Measurements from ENCODE around the gene CPN1.

Gene CPN1

DNA sequence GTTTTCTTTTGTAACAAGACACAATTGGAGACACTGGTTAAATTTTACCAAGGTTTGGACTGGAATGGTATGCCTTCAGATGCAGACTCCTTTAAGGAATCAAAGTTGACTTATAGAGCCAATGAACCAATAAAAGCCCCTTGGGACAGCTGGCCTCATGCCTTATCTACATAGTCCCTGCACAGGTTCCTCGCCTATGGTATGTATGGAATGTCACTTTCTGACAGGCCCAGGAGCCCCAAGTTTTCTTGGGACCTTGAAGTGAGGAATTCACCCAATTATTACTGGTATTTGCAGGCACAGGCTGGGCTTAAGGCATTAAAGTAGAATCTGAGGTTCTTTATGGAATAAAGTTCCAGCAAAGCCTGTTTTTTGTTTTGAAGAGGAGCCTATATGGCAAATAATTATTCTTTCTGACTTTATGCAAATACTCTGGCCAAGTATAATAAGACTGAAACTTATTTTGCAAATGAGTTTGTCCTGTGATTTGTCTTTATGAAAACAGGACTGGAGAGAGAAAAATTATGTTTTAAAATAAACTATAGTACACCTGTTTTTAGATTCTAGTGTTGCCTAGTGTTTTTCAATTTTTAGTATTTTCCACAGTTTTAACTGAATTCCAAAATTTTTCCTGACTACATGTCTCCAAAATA, 47.8 kb downstream of the CPN1 start:
- TF ChIP-seq, protein P1, sequence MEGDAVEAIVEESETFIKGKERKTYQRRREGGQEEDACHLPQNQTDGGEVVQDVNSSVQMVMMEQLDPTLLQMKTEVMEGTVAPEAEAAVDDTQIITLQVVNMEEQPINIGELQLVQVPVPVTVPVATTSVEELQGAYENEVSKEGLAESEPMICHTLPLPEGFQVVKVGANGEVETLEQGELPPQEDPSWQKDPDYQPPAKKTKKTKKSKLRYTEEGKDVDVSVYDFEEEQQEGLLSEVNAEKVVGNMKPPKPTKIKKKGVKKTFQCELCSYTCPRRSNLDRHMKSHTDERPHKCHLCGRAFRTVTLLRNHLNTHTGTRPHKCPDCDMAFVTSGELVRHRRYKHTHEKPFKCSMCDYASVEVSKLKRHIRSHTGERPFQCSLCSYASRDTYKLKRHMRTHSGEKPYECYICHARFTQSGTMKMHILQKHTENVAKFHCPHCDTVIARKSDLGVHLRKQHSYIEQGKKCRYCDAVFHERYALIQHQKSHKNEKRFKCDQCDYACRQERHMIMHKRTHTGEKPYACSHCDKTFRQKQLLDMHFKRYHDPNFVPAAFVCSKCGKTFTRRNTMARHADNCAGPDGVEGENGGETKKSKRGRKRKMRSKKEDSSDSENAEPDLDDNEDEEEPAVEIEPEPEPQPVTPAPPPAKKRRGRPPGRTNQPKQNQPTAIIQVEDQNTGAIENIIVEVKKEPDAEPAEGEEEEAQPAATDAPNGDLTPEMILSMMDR (IDR thresholded peaks at IDR 0.05; ENCODE audit: low read depth, low read length) = no peak
- in situ Hi-C loops (cut with HindIII; ENCODE audit: low sequenced_read_pairs) = no loop called here
- no peak for DNase-seq (ENCODE audit: low read depth, low spot score)
- H3K4me3 ChIP-seq (ENCODE audit: low read depth, low read length) = no peak overlapping the region

DNA sequence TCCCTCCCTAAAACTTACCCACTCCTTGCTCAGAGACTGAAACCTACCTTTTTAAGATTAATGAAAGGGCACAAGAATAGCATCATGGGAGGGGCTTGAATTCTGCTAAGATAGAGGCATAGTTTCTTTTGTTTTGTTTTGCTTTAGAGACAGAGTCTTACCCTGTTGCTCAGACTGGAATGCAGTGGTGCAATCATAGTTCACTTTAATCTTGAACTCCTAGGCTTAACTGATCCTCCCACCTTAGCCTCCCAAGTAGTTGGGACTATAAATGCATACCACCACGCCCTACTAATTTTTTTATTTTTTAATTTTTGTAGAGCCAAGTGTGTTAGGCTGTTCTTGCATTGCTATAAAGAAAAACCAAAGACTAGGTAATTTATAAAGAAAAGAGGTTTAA, 54.3 kb downstream of the CPN1 start:
- in situ Hi-C loops (cut with HindIII; ENCODE audit: low sequenced_read_pairs) = no loop called here
- no peak overlapping the region for H3K4me3 ChIP-seq (ENCODE audit: low read depth, low read length)
- TF ChIP-seq, protein P1 (IDR thresholded peaks at IDR 0.05; ENCODE audit: low read depth, low read length) = no peak
- DNase-seq (ENCODE audit: low read depth, low spot score) = no peak

DNA sequence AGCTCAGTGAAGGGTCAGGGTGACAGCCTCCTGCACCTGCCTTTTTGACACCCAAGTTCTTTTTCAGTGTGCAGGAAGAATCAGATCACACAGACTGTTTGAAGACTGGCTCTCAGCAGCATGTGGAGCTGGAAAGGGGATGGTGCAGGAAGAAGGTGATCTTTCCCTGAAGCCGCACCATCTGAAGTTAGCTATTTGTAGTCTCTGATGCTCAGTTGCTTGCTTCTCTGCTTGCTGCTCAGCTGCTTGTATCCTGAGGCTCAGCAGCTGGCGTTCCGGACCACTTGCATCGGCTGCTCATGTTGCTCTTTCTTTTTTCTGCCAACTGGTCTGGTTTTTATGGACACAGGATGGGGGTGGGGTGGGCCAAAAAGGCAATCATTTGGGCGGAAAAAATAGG, 56.1 kb downstream of the CPN1 start:
- DNase-seq (ENCODE audit: low read depth, low spot score) = no peak
- no peak overlapping the region for H3K4me3 ChIP-seq (ENCODE audit: low read depth, low read length)
- in situ Hi-C loops (cut with HindIII; ENCODE audit: low sequenced_read_pairs) = no loop called here
- TF ChIP-seq, protein P1 (IDR thresholded peaks at IDR 0.05; ENCODE audit: low read depth, low read length) = no peak

DNA sequence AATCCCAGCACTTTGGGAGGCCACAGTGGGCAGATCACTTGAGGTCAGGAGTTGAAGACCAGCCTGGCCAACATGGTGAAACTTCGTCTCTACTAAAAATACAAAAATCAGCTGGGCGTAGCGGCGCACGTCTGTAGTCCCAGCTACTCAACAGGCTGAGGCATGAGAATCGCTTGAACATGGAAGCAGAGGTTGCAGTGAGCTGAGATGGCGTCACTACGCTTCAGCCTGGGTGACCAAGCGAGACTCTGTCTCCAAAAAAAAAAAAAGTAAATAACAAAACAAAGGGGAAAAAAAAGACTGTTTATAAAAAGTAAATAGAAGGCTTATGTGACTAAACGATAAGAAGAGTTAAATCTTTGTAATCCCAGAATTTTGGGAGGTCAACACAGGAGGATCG, 56.9 kb downstream of the CPN1 start:
- in situ Hi-C loops (cut with HindIII; ENCODE audit: low sequenced_read_pairs) = no loop called here
- H3K4me3 ChIP-seq (ENCODE audit: low read depth, low read length) = no peak overlapping the region
- TF ChIP-seq, protein P1 (IDR thresholded peaks at IDR 0.05; ENCODE audit: low read depth, low read length) = no peak
- DNase-seq (ENCODE audit: low read depth, low spot score) = no peak

DNA sequence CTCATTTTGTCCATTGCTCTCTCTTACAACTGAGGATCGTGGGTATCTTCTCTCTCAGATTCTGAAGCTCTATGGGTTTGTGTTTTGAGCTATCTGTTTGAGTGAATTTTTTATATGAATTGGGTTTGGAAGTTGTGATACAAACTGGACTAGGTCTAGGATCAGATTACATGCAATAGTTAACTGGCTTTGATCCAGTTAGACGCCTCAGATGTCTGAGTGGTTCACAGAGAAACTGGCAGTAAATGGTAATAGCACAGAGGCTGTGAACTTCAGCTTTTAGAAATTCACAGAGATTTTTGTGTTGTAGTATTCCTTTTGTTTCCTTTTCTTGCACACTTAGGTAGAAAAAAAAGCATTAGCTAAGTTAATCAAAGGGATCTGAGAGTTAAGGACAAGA, 59.3 kb downstream of the CPN1 start:
- TF ChIP-seq, protein P1 (IDR thresholded peaks at IDR 0.05; ENCODE audit: low read depth, low read length) = no peak
- no peak overlapping the region for H3K4me3 ChIP-seq (ENCODE audit: low read depth, low read length)
- in situ Hi-C loops (cut with HindIII; ENCODE audit: low sequenced_read_pairs) = no loop called here
- peak; percentile 60 for DNase-seq (ENCODE audit: low read depth, low spot score)

DNA sequence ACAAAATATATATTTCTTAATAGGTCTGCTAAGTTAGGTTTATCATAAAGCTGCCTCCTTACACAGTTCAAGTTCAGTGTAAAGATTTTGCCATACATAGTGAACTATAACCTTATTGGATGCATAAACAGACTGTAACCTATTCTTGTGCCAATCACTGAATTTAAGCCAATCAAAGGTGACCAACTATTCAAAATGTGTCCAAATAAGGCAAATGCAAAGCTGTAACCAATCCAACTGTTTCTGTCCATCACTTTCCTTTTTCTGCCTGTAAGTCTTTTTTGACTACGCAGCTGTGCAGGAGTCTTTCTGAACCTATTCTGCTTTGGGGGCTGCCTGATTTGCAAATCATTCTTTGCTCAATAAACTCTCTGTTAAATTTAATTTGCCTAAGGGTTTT, 60.3 kb downstream of the CPN1 start:
- H3K4me3 ChIP-seq (ENCODE audit: low read depth, low read length) = no peak overlapping the region
- TF ChIP-seq, protein P1 (IDR thresholded peaks at IDR 0.05; ENCODE audit: low read depth, low read length) = no peak
- no peak for DNase-seq (ENCODE audit: low read depth, low spot score)
- in situ Hi-C loops (cut with HindIII; ENCODE audit: low sequenced_read_pairs) = no loop called here

DNA sequence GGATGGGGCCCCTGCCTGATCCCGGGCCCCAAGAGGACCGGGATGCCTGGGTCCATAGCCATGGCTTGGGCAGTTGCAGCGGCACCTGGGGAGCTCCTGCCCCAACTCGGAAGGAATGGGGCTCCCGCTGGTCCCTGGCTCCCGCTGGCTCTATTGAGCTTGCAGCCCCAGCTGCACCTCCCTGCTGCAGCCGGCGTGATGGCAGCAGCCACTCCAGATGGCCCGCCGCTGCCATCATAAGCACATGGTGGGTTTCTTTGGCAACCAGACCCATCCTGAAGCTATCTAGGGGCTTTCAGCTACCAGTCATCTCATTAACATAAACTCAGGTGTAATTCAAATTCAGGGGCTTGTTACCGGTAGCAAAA, 60.8 kb downstream of the CPN1 start:
- H3K4me3 ChIP-seq (ENCODE audit: low read depth, low read length) = no peak overlapping the region
- no peak for DNase-seq (ENCODE audit: low read depth, low spot score)
- in situ Hi-C loops (cut with HindIII; ENCODE audit: low sequenced_read_pairs) = no loop called here
- TF ChIP-seq, protein P1 (IDR thresholded peaks at IDR 0.05; ENCODE audit: low read depth, low read length) = no peak
